ENCODE data around the gene VAT1. TPM values are rescaled to one million over a fixed set of nuclear protein-coding genes. Genes with fewer than 3 reads are reported as not detected.

The VAT1 gene
- total RNA-seq, 1 donor from 2014 or later = 413 TPM

DNA sequence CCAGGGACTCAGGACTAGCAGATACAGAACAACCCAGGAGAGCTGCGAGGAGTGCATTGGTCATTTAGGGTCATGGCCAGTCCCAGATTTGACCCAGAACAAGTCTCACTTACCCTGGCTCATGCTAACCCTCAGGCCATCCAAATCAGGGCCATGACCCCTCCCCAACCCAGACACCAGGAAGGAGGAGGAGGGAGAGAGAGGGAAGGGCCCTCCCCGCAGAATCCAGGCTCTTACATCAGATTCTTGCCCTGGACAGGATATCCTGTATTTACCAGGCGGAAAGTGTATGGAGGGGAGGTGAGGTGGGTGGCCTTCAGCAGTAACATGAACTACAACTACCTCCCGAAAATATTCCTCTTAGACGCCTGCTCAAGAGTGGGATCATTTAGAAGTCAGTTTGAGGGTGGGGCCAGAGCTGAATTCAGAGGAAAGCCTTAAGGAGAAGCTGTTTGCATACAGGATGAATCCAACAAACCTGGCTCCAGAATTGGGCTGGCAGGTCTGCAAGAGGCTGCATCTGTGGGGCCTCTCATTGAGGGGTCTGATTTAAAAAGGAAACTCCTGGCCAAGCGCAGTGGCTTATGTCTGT is 2.1 kb downstream of the VAT1 start:
- Histone ChIP-seq H3K79me2 (ENCODE audit: insufficient read depth, low read length) (peaks cover 42% of the 10 kb centered on the region), H3K36me3 (ENCODE audit: insufficient read depth, low read length) (peaks cover 6% of the 10 kb centered on the region), H3K9me3 (ENCODE audit: insufficient read depth, low read depth, low read length) (no peaks in the 10 kb centered on the region), H2AFZ (ENCODE audit: low read depth, low read length) (no peak overlapping the region), H3K27me3 (ENCODE audit: insufficient read depth, low read length) (no peaks in the 10 kb centered on the region), H3K4me1 (ENCODE audit: insufficient read depth, low read length) (peaks cover 28% of the 10 kb centered on the region), H3K27ac (ENCODE audit: low read depth, low read length) (no peak overlapping the region), H3K4me2 (ENCODE audit: low read length) (peak overlapping the region; percentile 90), H3K9ac (ENCODE audit: low read length) (no peak overlapping the region), H3K4me3 (ENCODE audit: insufficient read depth, low read depth, low read length) (no peak overlapping the region), H4K20me1 (ENCODE audit: insufficient read depth, low read length) (peaks cover 26% of the 10 kb centered on the region)
- FAIRE-seq (no peak), DNase-seq (ENCODE audit: low read depth) (no peak)
- peaks cover 37% of the 10 kb centered on the region for H3K4me1 Mint-ChIP-seq (ENCODE audit: low read depth, unreplicated experiment)
- no peaks in the 10 kb centered on the region for H3K27me3 Mint-ChIP-seq (ENCODE audit: low read depth, unreplicated experiment)
- peaks cover 11% of the 10 kb centered on the region for H3K36me3 Mint-ChIP-seq (ENCODE audit: low read depth, unreplicated experiment)
- peak overlapping the region; percentile 77 for H3K27ac Mint-ChIP-seq (ENCODE audit: unreplicated experiment)
- H3K9me3 Mint-ChIP-seq (ENCODE audit: unreplicated experiment) = no peaks in the 10 kb centered on the region
- peak overlapping the region; percentile 97 for H3K4me3 Mint-ChIP-seq (ENCODE audit: unreplicated experiment)
- TF ChIP-seq, protein P1, sequence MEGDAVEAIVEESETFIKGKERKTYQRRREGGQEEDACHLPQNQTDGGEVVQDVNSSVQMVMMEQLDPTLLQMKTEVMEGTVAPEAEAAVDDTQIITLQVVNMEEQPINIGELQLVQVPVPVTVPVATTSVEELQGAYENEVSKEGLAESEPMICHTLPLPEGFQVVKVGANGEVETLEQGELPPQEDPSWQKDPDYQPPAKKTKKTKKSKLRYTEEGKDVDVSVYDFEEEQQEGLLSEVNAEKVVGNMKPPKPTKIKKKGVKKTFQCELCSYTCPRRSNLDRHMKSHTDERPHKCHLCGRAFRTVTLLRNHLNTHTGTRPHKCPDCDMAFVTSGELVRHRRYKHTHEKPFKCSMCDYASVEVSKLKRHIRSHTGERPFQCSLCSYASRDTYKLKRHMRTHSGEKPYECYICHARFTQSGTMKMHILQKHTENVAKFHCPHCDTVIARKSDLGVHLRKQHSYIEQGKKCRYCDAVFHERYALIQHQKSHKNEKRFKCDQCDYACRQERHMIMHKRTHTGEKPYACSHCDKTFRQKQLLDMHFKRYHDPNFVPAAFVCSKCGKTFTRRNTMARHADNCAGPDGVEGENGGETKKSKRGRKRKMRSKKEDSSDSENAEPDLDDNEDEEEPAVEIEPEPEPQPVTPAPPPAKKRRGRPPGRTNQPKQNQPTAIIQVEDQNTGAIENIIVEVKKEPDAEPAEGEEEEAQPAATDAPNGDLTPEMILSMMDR (IDR thresholded peaks at IDR 0.05; ENCODE audit: insufficient read depth, low read depth, low read length) = no peak
- TF ChIP-seq EZH2 (IDR thresholded peaks at IDR 0.05; ENCODE audit: insufficient read depth, low read length) = no peak

DNA sequence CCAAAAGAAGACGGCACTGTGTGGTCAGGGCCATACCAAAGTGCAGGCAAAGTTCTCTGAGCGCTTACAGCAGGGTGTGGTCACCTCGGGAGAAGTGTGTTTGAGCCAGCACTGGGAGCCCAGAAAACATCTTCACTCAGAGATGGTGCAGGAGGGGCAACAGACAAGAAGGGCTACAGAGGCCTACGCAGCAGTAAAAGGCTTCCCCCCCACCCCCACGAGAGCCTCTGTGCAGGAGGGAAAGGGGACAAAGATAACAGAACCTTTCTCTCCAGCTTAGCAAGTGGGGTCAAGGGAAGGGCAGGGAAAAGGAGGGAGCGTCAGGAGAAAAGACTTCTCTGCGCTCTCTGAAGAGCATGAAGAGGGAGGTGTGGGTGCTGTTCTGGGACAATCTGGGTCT is 2.8 kb downstream of the VAT1 start:
- peaks cover 8% of the 10 kb centered on the region for H3K36me3 ChIP-seq (ENCODE audit: insufficient read depth, low read length)
- Mint-ChIP-seq H3K36me3 (ENCODE audit: low read depth, unreplicated experiment) (peaks cover 11% of the 10 kb centered on the region), H3K27me3 (ENCODE audit: low read depth, unreplicated experiment) (no peaks in the 10 kb centered on the region), H3K9me3 (ENCODE audit: unreplicated experiment) (no peaks in the 10 kb centered on the region), H3K4me1 (ENCODE audit: low read depth, unreplicated experiment) (peaks cover 43% of the 10 kb centered on the region), H3K4me3 (ENCODE audit: unreplicated experiment) (peak overlapping the region; percentile 97), H3K27ac (ENCODE audit: unreplicated experiment) (peak overlapping the region; percentile 77)
- FAIRE-seq = no peak
- H3K4me2 ChIP-seq (ENCODE audit: low read length) = peak overlapping the region; percentile 90
- no peak overlapping the region for H3K4me3 ChIP-seq (ENCODE audit: insufficient read depth, low read depth, low read length)
- DNase-seq (ENCODE audit: low read depth) = no peak
- peaks cover 29% of the 10 kb centered on the region for H4K20me1 ChIP-seq (ENCODE audit: insufficient read depth, low read length)
- H3K79me2 ChIP-seq (ENCODE audit: insufficient read depth, low read length) = peaks cover 42% of the 10 kb centered on the region
- no peak for TF ChIP-seq EZH2 (IDR thresholded peaks at IDR 0.05; ENCODE audit: insufficient read depth, low read length)
- TF ChIP-seq, protein P1 (IDR thresholded peaks at IDR 0.05; ENCODE audit: insufficient read depth, low read depth, low read length) = no peak
- no peak overlapping the region for H2AFZ ChIP-seq (ENCODE audit: low read depth, low read length)
- H3K9ac ChIP-seq (ENCODE audit: low read length) = no peak overlapping the region
- H3K27ac ChIP-seq (ENCODE audit: low read depth, low read length) = no peak overlapping the region
- no peaks in the 10 kb centered on the region for H3K27me3 ChIP-seq (ENCODE audit: insufficient read depth, low read length)
- H3K4me1 ChIP-seq (ENCODE audit: insufficient read depth, low read length) = peaks cover 23% of the 10 kb centered on the region
- no peaks in the 10 kb centered on the region for H3K9me3 ChIP-seq (ENCODE audit: insufficient read depth, low read depth, low read length)

DNA sequence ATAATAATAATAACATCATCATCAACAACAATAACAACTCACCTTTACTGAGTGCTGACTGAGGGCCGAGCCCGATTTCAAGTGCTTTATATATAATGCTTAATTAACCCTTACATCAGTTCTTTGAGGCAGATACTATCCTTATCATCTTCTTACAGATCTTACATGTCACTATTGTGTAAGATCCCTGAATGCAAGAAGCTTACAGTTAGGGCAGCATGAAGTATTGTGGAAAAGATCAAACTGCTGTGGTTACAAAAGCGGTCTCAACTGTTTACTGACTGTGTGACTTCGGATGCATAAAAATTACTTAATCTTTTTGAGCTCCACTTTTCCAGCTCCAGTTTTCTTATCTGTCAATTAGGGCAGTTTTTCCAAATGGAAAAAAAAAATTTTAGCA is 3.3 kb downstream of the VAT1 start:
- Histone ChIP-seq H3K79me2 (ENCODE audit: insufficient read depth, low read length) (peaks cover 42% of the 10 kb centered on the region), H3K27me3 (ENCODE audit: insufficient read depth, low read length) (no peaks in the 10 kb centered on the region), H3K4me3 (ENCODE audit: insufficient read depth, low read depth, low read length) (no peak overlapping the region), H3K9ac (ENCODE audit: low read length) (no peak overlapping the region), H3K9me3 (ENCODE audit: insufficient read depth, low read depth, low read length) (no peaks in the 10 kb centered on the region), H3K4me1 (ENCODE audit: insufficient read depth, low read length) (peaks cover 20% of the 10 kb centered on the region), H3K4me2 (ENCODE audit: low read length) (peak overlapping the region; percentile 22), H3K27ac (ENCODE audit: low read depth, low read length) (no peak overlapping the region), H3K36me3 (ENCODE audit: insufficient read depth, low read length) (peaks cover 8% of the 10 kb centered on the region), H2AFZ (ENCODE audit: low read depth, low read length) (no peak overlapping the region), H4K20me1 (ENCODE audit: insufficient read depth, low read length) (peaks cover 32% of the 10 kb centered on the region)
- TF ChIP-seq, protein P1 (IDR thresholded peaks at IDR 0.05; ENCODE audit: insufficient read depth, low read depth, low read length) = no peak
- TF ChIP-seq EZH2 (IDR thresholded peaks at IDR 0.05; ENCODE audit: insufficient read depth, low read length) = no peak
- Mint-ChIP-seq H3K36me3 (ENCODE audit: low read depth, unreplicated experiment) (peaks cover 11% of the 10 kb centered on the region), H3K4me1 (ENCODE audit: low read depth, unreplicated experiment) (peaks cover 43% of the 10 kb centered on the region), H3K4me3 (ENCODE audit: unreplicated experiment) (no peak overlapping the region), H3K9me3 (ENCODE audit: unreplicated experiment) (no peaks in the 10 kb centered on the region), H3K27ac (ENCODE audit: unreplicated experiment) (no peak overlapping the region), H3K27me3 (ENCODE audit: low read depth, unreplicated experiment) (no peaks in the 10 kb centered on the region)
- no peak for FAIRE-seq
- no peak for DNase-seq (ENCODE audit: low read depth)

Data from astrocyte (in vitro differentiated cells and primary cell).